Activated CD4-positive, alpha-beta T cell treated with anti-CD3 and anti-CD28 coated beads, Interleukin-2, amount 50 U/mL, for 16 hours (primary cell): ENCODE data around the gene MTIF3.

ENCODE experiments used
- DNase-seq: peaks from one replicate; pipeline ENCODE4 v3.0.0-alpha.2; 2020

Gene MTIF3

DNA sequence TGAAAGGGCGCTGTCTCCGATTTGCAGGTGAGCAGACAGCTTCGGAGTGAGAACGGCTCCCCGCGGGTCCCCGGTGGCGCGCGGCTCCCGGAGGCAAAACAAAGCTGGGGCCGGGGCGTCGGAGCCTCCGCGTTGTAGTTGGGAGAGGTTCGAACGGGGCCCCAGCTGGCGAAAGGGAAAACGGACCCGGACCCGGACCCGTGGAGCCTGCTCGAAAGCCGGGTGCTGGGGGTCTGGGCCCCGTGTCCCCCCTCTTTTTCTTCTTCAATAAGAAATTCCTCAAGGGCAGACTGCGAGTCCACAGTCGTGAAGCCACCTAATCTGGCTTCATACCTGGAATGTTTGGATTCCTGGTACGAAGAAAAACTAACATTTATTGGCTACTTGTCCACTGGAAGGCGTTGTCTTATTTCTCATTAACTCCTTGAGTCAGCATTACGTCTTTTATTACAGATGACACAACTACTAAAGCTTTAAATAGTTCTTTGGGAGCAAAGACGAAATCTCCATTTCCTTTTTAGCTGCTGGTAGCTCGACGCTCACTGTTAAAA, 632 bp upstream of the MTIF3 start:
- DNase-seq = no peak

DNA sequence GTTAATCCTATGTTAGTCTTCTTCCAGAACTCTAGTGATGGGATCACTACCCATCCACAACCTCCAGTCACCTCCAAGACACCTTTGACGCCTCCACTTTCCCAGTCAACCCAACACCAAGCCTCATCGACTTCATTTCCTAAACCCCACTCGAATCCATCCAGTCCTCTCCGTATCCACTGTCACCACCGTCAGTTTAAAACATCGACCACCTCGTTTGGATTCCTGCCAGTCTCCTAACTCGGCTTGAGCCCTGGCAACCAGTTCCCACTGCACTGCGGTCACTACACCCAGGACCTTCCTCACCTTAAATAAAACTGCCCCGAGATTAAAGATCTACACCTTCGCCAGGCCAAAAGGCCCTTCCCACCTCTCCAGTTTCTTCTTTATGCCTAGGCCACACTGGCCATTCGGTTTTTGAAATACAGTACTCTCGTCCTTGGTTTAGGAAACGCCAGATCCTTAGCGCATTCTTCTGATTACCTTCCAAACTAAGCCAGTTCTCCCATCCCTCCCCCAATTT, 1.2 kb downstream of the MTIF3 start:
- no peak for DNase-seq

DNA sequence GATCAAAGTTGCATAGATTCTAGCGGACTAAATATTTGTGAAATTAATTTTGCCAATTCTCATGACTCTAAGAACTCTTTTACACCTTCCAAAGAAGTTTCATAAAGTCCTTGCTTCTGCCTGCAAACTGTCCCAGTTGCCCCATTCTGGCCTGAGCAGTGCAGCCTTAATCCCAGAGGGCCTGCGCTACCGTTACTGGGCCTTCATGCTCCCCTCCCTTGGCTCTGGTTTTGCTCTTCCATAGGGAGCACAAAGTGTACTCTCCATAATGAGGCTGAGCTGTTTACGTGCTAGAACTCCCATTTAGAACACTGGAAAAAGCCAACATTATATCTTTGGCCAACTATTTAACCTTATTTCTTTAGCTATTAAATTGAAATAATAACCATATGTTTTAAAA, 2.1 kb downstream of the MTIF3 start:
- no peak for DNase-seq

DNA sequence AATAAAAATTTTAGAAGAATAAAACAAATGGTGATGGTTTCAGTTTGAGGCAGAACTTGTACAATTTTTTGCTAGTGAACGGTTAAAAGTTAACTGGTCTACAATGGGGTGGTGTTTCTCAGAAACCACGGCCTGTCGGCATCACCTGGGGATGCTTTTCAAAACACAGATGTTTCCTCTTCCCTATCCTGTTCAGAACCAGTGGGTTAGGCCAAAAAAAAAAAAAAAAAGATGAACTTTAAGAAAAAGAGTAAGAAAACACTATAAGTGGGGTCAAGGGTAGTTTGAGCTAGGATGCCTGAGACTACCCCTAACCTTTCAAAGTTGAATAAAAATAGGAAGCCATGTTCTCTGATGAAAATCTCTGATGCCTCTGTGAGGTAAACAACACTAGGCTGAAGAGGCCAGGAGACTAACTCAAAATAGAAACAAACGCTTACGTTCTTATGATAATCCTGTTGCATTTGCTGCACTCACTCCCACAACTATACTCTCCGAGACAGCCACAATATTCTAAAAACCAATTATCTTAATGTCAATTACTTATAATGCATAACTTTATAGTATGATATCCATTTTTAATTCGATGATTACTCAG, 3.3 kb downstream of the MTIF3 start:
- DNase-seq = peak; percentile 37

DNA sequence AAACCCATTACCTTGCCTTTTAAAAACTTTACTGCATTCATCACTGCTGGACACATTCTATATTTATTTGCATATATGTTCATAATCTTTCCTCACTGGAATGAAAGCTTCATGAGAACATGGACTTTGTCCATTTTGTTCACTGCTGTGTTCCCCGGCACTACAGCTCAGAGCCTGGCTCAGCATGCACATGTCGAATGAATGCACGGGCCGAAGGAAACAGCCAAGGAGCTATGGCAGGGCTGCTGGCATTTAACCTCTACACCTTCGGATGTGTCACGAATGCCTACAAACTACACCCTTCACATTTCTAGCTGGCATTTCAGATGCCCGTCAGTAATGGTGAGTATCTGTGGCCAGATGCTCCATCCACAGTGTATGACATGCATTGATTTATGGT, 7.6 kb downstream of the MTIF3 start:
- DNase-seq = no peak

DNA sequence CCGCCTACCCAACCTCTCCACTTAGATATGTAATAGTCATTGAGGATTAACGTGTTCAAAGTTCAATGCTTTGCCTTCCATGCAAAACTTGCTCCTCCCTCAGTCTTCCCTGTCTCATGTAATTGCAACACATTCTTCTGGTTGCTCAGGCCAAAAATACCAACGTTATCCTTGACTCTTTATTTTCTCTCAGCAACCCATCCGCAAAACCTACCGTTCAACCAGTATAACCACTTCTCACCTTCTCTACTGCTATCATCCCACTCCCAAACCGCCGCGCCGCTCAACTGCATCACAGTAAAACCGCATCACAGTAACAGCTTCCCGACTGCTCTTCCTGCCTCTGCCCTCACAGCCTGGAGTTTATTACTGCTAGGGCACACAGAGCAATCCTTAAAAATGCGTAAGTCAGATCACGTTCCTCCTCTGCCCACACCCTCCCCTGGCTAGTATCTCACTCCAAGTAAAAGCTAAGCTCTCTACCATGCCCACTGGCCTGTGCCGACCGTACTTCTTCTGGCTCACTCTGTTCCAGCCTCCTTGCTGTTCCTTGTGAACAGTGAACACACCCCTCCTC, 8.2 kb downstream of the MTIF3 start:
- peak; percentile 31 for DNase-seq

DNA sequence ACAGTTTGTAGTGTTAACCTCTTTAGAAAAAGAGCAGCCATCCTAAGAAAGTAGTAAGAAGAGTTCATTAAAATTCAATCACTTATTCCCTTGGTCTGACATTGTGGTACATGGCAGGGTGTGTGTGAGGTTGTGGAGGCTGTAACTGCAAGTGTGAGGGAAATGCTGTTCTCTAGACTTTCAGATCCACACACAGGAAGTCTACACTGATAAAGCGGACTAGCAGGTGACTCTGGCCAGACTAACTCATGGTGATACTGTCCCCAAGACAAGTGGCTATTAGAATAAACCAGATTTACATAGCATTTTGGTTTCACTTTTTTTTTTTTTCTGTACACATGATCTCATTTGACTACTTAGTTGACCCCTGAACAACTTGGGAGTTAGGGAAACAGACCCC, 10.0 kb downstream of the MTIF3 start:
- DNase-seq = no peak

DNA sequence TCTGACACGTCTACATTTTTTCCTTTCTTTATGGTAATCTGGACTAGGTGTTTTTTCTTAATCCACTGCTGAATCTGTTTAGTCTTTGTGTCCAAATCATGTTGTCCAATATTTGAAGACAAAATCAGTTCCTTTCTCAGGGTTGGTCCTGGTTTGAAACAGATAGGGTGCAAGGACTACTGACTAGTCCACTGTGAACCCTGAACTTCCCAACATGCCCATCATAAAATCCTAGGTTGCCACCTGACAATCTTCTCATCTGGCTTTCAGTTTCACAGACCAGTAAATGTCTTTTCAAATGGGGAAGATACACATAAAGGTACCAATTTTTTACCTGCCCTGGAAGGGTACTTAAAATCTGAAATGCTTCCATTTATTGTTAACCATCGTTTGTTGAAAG, 13.2 kb downstream of the MTIF3 start:
- no peak for DNase-seq

DNA sequence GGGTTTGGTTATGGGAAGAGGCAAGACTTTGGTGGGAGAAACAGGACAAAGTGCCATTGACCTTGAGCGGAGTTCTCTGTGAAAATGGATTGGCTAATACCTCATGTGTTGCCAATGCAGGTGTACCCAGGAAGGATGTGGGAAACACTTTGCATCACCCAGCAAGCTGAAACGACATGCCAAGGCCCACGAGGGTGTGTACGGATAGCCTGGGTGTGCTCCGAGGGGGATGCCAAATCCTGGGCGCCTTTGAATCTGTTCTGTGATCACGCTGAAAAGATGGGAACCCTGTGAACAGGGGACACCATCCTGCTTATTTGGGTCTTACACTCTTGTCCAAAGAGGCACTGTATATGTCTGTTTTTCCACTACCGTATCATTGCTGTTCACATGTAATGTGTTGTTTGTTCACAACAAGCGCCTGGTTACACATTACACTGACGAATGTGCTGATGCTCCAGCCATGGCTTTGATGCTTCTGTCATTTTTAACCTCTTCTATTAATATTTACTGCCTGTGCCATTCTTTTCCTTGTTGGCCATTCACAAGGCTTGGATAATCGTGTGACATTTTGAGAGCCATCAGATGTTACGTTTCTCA, 17.7 kb downstream of the MTIF3 start:
- no peak for DNase-seq

DNA sequence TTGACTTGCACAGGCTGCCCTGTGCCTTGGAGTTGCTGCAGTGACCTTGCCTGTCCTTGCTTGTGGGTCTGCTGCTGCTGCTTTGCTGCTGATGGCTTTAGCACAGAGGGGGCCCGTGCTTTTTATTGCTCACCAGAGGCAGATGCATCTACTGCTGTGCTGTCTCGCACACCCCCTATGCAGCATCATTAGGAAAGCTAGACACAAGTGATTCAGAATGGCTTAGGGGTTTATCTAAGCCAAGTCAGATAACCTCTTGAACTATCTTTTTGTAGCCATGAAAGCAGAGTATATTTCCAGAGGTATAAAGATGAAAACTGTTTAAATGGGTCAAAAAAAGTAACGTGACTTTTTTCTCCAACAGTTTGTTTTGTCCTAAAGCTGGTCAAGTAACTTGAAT, 18.2 kb downstream of the MTIF3 start:
- DNase-seq = no peak

DNA sequence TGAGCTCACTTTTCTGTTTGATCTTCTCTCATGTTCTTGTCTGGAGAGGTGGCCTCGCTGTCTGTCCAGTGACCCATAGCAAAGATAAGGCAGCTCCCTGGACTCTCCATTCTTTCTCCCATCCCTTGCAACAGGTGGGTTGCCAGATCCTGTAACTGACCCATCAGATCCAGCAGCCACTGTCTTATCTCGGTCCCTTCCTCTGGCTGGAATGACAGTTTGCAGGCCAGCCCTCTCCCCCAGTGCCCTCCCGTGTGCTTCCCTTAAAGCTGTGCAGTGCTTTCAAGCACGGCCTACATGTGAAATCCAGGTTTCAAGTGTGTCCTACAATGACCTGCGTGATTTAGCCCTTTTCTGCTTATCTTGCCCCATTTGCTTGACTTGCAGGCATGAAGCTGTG, 22.2 kb downstream of the MTIF3 start:
- DNase-seq = no peak

DNA sequence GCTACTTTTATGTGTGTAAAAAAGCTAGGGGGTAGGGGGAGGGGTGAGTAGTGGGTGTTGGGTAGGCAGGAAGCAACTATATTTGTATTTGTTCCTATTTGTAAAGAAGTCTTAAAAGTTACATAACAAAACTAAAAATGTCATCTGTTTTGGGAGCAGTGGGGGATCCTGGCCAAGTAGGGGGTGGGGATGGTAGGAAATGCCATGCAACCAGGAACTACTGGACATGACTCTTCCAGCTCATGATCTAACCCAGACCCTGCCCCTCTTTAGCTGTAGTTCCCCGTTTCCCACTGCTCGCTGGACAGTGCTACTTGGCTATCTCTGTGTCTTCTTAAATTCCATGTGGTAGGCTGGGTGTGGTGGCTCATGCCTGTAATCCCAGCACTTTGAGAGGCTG, 22.7 kb downstream of the MTIF3 start:
- DNase-seq = no peak

DNA sequence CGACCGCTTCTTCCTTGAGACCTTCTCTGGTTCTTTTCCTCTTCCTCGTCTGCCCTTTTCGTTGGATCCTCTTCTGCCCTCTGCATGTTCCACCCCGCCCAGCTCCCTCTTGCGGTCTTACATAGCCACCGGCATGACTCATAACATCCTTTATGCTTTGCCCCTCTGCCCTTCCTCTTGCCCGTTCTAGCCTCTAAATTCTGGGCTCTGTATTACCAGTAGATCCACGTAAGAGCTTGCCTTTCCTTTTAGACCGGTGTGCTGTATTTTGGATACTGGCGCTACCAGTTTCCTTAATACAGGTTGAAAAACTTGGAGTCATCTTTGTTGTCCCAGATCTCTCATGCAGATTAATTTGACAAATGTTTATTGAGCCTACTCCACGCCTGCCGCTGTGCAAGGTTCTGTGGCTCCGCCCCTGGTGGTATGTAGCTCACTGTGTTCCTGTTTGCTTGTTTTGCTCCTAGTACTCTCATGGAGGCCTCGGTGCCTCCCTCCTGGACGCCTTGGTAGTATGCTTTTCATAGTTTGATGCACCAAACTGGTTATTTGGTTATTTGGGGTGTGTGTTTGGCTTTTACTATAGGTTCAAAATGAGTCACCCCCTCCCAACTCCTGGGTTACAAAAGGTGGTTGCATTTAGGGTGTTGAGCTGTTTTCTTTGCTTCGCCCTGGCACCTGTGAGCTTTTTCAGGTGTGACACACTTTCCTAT, 24.3 kb downstream of the MTIF3 start:
- DNase-seq = peak; percentile 90

DNA sequence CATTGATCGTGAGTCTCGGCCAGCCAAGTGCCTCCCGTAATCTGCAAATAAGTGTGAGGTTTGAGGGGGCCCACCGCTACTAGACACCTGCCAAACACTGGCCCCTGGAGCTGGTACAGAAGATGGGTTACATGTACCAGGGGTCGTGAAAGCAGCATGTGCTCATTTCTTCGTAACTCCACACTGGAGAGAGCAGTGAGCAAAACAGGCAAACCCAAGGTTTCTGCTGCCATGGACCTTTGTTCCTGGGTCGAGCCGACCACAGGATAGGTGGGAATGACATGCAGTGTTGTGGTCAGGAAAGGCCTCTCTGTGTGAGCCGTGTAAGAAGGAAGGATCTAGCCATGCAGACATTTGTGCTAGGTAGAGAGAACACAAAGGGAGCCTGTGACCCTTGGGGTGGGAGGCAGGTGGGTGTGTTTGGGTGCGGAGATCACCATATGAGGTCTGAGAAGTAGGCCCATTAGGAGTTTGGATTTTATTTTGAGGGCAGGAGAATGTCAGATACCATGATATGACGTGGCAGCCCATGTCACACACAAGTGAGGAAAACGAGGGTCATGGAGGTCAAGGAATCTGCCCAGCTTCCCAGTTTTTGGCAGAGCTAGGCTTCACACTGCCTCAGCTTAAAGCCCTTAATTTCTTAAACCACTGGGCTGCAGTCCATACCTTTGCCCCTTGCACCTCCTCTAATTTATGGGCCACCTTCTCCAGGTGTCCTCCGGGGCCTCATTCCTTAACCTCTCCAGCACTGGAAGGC, 25.0 kb downstream of the MTIF3 start:
- peak; percentile 24 for DNase-seq

DNA sequence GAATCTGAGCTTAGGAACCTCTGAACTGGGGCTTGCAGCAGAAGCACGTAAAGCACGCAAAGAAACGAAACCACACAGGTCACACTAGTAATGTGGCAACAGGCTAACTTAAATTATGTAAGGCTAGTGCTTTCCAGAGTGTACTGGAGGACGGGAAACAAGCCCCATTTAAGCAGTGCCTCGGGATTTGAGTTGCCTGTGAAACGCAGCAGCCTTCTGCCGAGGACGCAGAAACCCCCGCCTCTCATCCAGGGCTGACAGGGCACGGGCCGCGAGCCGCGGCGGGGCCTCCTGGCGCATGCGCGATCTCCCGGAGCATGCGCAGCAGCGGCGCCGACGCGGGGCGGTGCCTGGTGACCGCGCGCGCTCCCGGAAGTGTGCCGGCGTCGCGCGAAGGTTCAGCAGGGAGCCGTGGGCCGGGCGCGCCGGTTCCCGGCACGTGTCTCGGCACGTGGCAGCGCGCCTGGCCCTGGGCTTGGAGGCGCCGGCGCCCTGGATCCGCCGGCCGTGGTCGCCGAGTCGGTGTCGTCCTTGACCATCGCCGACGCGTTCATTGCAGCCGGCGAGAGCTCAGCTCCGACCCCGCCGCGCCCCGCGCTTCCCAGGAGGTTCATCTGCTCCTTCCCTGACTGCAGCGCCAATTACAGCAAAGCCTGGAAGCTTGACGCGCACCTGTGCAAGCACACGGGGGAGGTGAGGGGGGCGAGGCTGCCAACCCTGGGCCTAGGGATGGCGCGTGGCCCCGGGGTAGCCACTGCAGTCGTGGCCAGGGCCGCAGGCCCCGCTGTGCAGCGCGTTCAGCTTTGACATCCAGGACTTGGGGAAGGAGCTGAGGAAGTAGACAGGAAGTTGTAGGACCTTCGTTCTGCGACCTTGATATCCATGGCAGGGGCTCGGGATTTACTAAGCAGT, 25.9 kb downstream of the MTIF3 start, which contains the start of gene GTF3A:
Gene GTF3A, plus strand, starts transcription at position 374 of the 912 bp plus-strand sequence.
- peak; percentile 89 for DNase-seq

DNA sequence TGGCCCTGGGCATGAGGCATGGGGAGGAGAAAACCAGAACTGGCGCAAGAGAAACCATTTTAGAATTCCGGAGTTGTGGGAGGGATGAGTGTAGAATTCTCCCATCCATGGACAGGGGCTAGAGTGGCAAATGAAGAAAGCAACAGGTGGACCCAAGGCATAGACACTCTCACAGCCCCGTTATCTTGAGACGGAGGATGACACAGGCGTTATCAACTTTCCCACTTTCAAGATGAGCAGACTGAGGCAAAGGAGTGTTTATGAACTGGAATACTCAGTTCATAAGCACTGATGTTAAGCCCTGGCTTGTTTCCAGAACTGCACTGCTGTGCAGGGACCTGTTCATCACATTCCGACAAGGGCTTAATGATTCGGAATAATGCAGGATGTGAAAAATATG, 27.0 kb downstream of the MTIF3 start:
- DNase-seq = no peak

DNA sequence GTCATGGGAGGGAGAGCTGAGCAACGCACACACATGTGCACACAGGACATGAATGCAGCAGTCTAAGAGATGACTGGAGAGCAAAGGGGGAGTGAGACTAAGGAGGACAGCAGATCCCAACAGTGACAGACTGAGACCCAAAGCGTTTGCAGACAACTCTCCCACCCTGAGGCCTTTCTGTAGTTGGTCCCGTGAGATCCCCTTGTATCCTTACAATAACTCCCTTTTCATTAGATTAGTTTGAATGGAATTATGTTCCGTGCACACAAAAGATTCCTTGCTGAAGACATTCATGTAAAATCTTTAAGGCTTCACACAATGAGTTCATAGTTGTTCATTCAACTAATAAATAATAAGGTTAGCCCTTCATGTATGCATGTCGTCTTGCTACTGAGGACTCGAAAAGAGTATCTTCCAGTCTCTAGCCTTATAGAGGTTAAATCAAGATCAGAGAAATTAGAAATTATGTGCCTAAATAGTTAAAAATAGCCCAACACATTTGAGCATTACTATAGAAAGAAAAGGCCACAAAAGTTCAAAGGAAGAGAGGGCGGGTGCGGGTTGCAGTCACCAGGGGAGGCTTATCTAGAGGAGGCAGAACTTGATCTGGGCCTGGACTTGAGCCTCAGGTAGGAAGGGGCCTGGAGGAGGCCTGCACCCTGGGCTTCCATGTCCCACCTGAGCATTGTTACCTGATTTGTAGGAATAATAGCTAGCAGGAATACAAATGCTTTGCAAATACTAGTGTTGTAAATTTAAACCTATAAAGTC, 29.1 kb downstream of the MTIF3 start:
- DNase-seq = no peak

DNA sequence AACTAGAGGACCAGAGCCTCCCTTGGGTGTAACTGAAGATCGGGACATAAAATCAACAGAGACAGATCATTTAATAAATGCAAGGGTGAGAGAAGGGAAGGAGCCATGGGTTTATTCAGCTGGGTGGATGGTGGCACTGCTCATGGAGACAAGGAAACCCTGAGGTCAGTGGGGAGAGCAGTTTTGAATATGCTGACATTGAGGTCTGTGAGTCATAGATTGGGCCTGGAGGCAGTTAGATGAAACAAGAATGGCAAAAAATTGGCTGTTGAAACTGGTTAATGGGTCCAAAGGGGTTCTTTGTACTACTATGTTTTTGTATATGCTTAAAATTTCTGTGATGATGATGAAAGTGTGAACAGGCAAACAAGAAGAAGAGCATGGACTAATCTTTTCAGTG, 31.0 kb downstream of the MTIF3 start:
- no peak for DNase-seq

DNA sequence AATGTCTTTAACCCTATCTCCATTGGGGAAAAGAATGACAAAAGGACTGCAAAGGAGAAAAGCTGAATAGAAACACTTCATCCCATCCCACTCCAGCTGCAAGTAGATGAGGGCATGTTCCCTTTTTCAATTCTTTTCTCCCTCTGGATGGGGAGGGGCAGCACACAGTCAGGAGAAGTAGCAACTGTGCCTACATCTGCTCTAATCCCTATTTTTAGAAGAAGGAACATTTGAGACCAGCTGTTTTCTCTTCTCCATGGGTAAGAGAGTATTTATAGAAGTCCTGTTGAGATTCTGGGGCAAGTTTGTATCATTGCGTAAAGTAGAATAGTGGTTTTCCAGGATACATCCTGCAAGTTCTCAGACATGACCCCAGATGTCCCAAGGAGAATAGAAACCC, 35.2 kb downstream of the MTIF3 start:
- DNase-seq = no peak

DNA sequence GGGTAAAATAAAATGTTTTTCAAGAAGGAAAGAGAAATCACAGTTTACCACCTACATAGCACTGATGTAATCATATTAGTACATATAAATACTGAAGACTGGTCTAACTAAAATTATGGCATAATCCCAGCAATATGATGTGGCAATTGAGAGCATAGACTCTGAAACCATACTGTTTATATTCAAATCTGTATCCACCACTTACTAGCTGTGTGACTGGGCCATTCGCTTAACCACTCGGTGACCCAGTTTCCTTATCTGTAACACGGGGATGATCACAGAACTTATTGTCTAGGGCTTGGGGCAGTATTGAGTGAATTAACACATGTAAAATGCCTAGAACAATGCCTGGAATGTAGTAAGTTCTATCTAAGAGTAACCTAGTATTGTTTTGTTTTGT, 39.0 kb downstream of the MTIF3 start:
- no peak for DNase-seq

DNA sequence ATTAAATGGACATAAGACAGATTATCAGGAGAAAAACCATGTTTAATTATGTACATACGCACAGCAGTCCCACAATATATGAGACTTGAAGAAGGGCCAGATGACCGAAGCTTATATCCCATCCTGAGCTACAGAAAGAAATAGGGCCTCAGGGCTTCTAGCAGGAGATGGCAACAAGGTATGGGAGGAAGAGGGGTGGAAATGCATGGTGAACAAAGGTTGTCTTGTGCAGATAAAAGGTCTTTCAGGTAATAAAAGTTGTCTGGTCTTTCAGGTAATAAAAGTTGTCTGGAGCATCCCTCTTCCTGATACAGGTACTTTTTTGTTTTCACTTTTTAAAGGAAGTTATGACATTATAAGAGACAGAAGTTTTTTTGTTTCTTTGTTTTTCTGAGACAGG, 41.4 kb downstream of the MTIF3 start:
- DNase-seq = no peak
